Glutamatergic neuron (in vitro differentiated cells): ENCODE measurements around the gene SRCIN1. TPM values are rescaled to one million over a fixed set of nuclear protein-coding genes. Genes with fewer than 3 reads are reported as not detected.
A peak's percentile ranks its signal among the peaks of the same experiment; 100 is the strongest.

Source experiments
- DNase-seq: peaks from one replicate; pipeline ENCODE4 v3.0.0; 2022
- H3K27ac Mint-ChIP-seq: one replicate; pipeline ENCODE4 v1.8.0; 2020; ENCODE audit warnings: mild to moderate bottlenecking, mixed read lengths, inconsistent platforms; ENCODE audit not compliant: unreplicated experiment
- H3K27me3 Mint-ChIP-seq: one replicate; pipeline ENCODE4 v1.8.0; 2020; ENCODE audit warnings: mild to moderate bottlenecking, moderate library complexity, mixed read lengths, inconsistent platforms; ENCODE audit not compliant: unreplicated experiment
- H3K36me3 Mint-ChIP-seq: one replicate; pipeline ENCODE4 v1.8.0; 2020; ENCODE audit warnings: mild to moderate bottlenecking, mixed read lengths, inconsistent platforms; ENCODE audit not compliant: unreplicated experiment
- H3K4me1 Mint-ChIP-seq: one replicate; pipeline ENCODE4 v1.8.0; 2020; ENCODE audit warnings: mild to moderate bottlenecking, low read depth, mixed read lengths, inconsistent platforms; ENCODE audit not compliant: unreplicated experiment
- H3K4me3 Mint-ChIP-seq: one replicate; pipeline ENCODE4 v1.8.0; 2020; ENCODE audit warnings: mild to moderate bottlenecking, mixed read lengths, inconsistent platforms; ENCODE audit not compliant: unreplicated experiment
- H3K9me3 Mint-ChIP-seq: one replicate; pipeline ENCODE4 v1.8.0; 2020; ENCODE audit warnings: mild to moderate bottlenecking, moderate library complexity, mixed read lengths, inconsistent platforms; ENCODE audit not compliant: unreplicated experiment
- CTCF ChIP-seq: fragments of 200-600 bp; sonication (generic); IDR thresholded peaks from one replicate; pipeline ENCODE4 v1.5.0; 2021; ENCODE audit not compliant: partially characterized antibody, unreplicated experiment
- total RNA-seq: library from RNA; stranded (reverse); fragmentation: NEBNext Ultra II Directional; extraction: Animal tissue kit (Norgen Biotek cat#: 25700); gene quantifications from one replicate; pipeline ENCODE4 v1.2.1, GENCODE V29; 2021; ENCODE audit not compliant: unreplicated experiment

SRCIN1 gene
- total RNA-seq, 1 donor from 2014 or later = 20.8 TPM

- Mint-ChIP-seq H3K4me1 (peaks cover 8% of the 10 kb centered on the region), H3K27me3 (peaks cover 29% of the 10 kb centered on the region), H3K9me3 (peaks cover 7% of the 10 kb centered on the region), H3K36me3 (no peaks in the 10 kb centered on the region), H3K4me3 (peak overlapping the region; percentile 91), H3K27ac (peak overlapping the region; percentile 90)
- peak; percentile 20 for TF ChIP-seq CTCF
- peak; percentile 86 for DNase-seq
Measured at GRCh38 chr17:38559051-38559879, 46.5 kb downstream of the SRCIN1 start.

GRCh38 chr17:38558728-38559050, 47.1 kb downstream of the SRCIN1 start:
- Mint-ChIP-seq H3K4me3 (peak overlapping the region; percentile 91), H3K27ac (no peak overlapping the region), H3K36me3 (no peaks in the 10 kb centered on the region), H3K27me3 (peaks cover 28% of the 10 kb centered on the region), H3K9me3 (peaks cover 7% of the 10 kb centered on the region), H3K4me1 (peaks cover 8% of the 10 kb centered on the region)
- no peak for DNase-seq
- TF ChIP-seq CTCF = no peak

GRCh38 chr17:38557836-38558727, 47.7 kb downstream of the SRCIN1 start:
- peak overlapping the region; percentile 91 for H3K4me3 Mint-ChIP-seq
- H3K4me1 Mint-ChIP-seq = peaks cover 8% of the 10 kb centered on the region
- no peak overlapping the region for H3K27ac Mint-ChIP-seq
- peaks cover 7% of the 10 kb centered on the region for H3K9me3 Mint-ChIP-seq
- DNase-seq = peak; percentile 93
- H3K36me3 Mint-ChIP-seq = no peaks in the 10 kb centered on the region
- peak; percentile 81 for TF ChIP-seq CTCF
- peaks cover 28% of the 10 kb centered on the region for H3K27me3 Mint-ChIP-seq

- TF ChIP-seq CTCF = no peak
- peak overlapping the region; percentile 63 for H3K4me3 Mint-ChIP-seq
- H3K4me1 Mint-ChIP-seq = peaks cover 8% of the 10 kb centered on the region
- DNase-seq = no peak
- no peak overlapping the region for H3K27ac Mint-ChIP-seq
- H3K36me3 Mint-ChIP-seq = no peaks in the 10 kb centered on the region
- peaks cover 28% of the 10 kb centered on the region for H3K27me3 Mint-ChIP-seq
- H3K9me3 Mint-ChIP-seq = peaks cover 7% of the 10 kb centered on the region
Measured at GRCh38 chr17:38557396-38557795, 48.4 kb downstream of the SRCIN1 start.
